A172 (cell line): ENCODE measurements around the gene PROK2. TPM values are rescaled to one million over a fixed set of nuclear protein-coding genes. Genes with fewer than 3 reads are reported as not detected.

ENCODE experiments used
- DNase-seq: peaks from one replicate; pipeline ENCODE4 v3.0.0-alpha.2; 2015; ENCODE audit warnings: low spot score
- total RNA-seq: library from RNA; depleted of rRNA; stranded (reverse); fragments of >200 nt; shearing (Covaris generic); gene quantifications from 2 replicates; pipeline ENCODE4 v1.2.3, GENCODE V29; 2014; rRNA removed

PROK2 gene
- total RNA-seq, 1 experiment from 2014 or later, result not detected

DNA sequence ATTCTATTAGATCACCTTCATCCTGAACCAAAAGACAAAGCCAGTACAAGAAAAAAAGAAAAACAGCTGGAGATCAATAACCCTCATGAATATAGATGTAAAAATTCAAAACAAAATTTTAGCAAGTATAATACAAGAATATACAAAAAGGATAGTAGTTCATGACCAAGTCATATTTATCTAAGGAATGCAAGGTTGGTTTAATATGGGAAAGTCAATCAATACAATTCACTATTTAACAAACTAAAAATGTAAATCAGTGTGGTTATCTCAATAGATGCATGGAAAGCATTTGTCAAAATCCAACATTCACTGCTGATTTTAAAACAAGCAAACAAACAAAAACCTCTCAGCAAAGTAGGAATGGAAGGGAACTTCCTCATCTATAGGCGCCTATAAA, 42.3 kb downstream of the PROK2 start:
- DNase-seq, result no peak

DNA sequence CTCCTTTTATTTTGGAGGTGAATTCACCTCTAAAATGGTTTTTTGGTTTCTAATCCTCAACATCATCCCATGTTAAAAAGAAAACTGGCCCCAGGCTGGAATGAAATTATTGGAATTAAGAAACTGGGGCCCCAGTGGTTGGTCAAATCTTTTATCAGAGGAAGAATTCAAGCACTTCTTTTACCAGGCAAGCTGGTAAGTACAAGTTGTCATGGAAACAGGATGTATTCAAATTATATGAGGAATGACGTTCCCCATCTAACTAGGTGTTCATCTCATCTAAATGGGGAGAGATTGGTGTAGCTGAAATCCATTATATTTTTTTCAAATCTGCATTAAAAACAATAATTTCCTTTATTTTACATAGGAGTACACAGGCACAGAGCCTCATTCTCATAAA, 50.1 kb downstream of the PROK2 start:
- DNase-seq, result no peak

DNA sequence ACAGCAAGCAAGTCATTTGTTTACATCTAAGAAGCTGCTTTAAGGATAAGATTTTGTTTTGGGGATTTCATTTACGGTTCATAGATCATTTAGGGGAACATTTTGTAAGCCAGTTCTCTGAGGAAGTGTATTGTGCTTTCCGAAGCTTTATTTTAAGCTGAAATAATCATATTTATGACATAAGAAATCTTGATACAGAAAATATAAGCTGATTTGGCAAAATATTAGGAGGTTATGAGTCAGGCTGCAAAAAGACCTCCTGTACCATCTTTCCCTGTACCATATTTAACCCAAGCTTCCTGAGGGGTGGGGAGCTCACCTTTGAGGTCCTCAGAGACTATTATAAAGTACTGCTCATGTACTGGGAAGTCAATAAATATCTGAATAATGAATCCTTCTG, 51.6 kb downstream of the PROK2 start:
- no peak for DNase-seq

DNA sequence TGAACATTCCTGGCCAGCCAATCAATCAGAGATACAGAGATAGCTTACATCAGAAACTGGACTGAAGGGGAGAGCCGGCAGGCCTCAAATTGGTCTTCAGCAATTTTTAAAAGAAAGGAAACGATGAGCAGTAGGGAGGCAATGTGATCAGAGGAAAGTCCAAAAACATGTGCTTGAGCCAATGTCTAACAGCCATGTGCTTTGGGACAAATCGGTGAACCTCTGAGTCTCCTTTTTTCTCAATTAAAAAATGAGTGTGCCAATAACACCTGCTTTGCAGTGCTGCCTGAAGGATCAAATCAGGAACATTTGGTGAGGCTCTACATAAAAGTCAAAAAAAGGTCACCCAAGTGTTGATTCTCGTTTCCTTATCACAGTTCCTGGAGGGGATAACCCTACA, 52.3 kb downstream of the PROK2 start:
- no peak for DNase-seq

DNA sequence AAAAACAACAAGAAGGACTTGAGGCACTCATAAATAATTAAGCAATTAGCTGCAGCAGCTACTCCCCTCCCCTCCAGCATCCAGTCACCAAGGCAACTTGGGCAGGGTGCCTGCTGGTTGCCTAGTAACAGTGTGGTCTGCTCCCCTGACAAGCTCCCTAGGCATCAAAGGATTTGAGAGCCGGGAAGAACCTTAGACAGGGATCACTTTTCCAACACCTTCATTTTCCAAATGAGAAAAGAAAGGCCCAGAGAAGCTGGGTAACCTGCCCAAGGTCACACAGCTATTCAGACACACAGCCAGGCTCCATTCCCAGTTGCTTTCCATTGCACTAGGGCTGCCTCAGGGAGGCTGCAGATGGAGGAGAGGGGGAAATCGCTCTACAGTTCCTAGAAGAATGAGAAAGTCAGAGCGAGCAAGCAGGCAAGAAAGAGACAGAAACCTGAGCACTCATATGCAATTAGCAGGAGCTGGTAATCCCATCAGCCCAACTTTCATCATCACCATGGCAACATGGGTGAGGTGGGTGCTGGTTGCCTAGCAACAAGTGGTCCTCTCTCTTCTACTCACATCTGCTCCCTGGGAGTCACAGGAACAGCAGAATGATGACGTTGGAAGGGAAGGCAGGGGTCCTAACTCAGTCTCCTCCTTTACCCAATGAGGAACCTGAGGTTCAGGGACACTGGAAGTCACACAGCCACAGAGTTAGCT, 56.2 kb downstream of the PROK2 start:
- peak; percentile 4 for DNase-seq

DNA sequence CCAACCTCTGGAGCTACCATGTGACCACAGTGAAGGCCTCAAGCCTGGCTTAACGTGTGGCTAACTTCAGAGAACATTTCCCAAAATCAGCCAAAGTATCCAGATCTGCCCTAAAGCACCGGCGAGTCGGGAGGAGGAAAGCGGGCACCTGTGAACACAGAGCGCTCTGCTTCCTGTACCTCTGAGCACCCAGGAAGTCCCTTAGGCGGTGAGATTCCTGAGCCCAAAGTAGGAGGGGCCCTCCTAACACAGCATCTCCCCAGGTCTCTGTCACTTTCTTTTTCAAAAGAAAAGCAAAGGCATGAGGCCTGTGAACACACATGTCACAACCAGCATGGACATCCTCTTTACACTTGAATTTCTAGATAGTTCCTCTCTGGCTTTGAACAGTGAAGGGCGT, 58.8 kb downstream of the PROK2 start:
- no peak for DNase-seq

DNA sequence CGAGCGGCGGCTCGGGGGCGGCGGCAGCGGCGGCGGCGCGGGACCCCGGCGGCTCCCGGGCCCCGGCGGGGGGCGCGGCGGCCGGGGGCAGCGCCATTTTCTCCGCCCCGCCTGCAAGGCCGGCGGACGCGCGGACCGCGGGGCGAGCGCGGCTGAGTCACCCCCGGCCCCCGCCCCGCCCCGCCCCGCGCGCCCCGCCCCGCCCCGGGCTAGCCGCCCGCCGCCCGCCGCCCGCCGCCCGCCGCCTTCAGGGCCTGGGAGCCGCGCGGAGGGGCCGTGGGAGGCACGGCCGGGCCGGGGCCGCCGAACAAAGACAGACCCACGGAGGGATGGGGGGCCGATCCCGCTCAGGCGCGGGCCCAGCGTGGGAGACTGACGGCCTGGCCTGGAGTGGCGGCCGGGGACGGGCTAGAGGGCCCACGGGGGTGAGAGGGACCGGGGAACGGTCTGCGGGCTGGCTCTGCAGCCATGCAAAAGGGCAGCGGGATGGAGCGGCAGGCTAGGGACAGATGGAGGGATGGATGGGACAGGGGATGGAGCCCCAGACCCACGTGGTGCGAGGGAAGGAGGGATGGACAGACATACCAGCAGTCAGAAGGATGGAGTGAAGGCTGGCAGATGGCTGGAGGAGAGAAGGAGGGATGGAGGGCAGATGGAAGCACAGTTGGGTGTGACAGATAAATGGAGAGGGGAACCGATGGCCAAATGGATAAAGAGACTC, 59.5 kb downstream of the PROK2 start, which contains the start of gene EIF4E3:
Gene EIF4E3 (minus strand): TSS at position 132 of the 721 bp plus-strand sequence. CDS start 35 bp downstream, at position 97.
- no peak for DNase-seq

DNA sequence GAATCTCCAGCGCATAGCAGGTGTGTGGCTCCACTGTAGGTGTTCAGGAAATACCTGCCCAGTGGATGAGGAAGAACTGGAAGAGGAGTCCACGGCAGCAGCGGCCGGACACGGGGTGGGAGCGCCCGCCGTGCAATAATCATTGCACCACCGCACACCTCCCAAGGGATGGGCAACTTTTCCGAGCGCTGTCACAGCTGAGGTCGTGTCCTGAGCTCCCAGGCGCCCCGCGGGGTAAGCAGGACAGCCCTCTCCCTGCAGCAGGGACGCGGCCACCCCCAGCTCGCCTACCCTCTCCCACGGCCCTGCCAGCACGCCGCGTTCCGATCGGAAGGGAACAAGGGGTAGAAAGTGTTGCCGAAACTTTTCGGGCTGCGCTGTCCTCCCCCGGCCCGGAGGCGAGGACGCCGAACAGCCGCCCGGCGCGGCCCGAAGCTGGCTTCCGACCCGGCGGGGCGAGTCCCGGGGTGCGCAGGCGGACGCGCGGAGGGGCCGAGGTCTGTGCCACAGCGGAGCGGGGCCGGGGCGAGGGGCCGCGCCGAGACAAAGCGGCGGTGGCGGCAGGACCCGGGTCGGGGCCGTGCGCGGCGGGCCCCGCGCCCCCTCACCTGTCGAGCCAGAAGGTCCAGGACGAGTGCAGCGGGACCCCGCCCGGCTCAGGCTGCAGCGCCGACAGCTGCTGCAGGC, 60.2 kb downstream of the PROK2 start:
- no peak for DNase-seq

DNA sequence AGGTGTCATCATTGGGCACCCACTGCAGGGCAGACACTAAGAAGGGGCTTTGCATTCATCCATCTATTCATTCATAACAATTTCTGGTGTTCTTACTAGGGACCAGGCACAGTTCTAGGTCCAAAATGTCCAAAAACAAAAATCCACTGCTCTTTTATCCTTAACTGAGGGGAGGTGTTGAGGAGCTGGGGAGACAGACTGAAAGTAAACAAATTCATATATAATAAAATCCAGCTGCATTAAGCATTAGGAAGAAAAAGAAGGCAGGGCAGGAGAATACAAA, 60.8 kb downstream of the PROK2 start:
- DNase-seq, result no peak

DNA sequence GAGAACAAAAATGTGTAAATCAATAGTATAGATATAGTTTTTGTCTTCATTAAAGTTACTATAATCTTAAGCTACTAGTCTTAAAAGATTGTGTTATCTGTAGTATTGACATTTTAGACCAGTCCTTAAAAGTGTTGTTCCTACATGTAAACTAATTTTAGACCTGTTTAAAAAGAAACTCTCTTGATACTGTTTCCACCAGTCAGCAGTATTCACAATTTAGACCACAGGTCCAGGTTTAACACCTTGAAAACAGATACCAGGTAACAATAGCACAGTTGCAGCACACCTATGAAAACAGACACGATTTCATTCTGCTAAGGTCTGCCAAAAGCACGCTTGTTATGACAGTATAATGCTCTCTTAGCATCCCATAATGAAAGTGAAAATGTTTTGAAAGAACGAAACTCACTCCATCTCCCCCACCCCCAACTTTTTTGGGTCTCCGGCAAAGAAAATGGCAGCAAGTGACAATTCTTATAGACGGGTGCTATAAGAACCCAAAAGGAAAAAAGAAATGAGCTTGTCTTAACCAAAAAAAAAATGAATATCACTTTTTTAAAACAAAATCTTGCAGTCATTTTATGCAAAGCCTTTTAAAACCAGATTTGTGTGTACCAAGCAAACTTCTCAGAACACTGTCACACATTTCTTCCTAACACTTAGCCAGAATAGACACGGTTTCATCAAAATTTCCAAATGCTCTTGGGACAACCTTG, 61.3 kb downstream of the PROK2 start:
- DNase-seq, result no peak

DNA sequence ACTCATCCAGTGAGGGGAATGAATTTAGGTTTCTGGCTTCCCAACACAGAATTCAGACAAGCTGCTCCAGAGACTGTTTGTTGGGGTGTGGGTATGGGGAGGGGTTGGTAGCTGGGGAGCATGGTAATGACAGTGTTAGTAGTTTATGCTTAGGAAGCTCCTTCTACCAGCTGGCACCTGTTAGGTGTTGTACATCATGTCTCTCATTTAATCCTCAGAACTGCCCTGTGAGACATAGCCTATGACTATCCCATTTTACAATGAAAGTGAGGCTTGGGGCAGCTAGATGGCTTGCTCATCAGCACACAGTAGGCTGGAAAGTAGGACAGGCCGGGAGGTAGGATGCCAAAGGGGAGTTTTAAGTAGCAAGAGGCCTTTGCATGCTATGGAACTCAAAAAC, 62.3 kb downstream of the PROK2 start:
- no peak for DNase-seq

Other genes with a start within 250 kb of the PROK2 start
- gene FOXP1, start 201.4 kb downstream of the PROK2 start, total RNA-seq, result 10.3 and 16.1 TPM in 2 replicates
- 0.60 and 1.6 TPM in 2 replicates for gene EIF4E3, start 59.7 kb downstream of the PROK2 start, total RNA-seq
- gene GPR27, start 31.3 kb downstream of the PROK2 start, total RNA-seq, result not detected in 2 replicates